Measurements from ENCODE around the gene KMT2C.
"Not testable (repeated sequence)": the region's sequence is repeated elsewhere in the genome, so short reads cannot be mapped to it uniquely, and the experiment has no call there.

Gene KMT2C

DNA sequence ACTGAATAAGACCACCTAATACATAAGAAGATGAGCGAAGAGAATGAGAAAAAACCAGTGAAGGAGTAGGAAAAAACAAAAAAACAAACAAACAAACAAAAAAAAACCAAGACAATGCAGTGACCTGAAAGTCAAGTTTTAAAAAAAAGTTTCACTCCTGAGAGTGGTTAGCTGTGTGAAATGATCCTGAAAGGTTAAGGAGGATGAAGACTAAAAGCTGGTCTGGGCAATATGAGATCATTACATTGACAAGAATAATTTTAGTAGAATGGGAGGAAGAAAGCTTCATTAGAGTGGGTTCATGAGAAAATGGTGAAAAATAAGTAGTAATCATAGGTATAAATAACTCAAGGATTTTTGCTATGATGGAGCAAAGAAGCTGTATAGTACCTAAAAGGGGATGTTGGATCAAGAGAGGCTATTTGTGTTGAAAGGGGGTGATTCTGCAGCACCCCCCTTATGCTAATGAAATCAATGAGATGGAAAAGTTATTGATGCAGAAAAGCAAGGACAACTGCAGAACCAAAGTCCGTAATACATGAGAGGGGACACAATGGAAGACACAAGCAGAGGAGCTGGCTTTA is 80.2 kb downstream of the KMT2C start:
- no peak for DNase-seq (ENCODE audit: low read depth)

DNA sequence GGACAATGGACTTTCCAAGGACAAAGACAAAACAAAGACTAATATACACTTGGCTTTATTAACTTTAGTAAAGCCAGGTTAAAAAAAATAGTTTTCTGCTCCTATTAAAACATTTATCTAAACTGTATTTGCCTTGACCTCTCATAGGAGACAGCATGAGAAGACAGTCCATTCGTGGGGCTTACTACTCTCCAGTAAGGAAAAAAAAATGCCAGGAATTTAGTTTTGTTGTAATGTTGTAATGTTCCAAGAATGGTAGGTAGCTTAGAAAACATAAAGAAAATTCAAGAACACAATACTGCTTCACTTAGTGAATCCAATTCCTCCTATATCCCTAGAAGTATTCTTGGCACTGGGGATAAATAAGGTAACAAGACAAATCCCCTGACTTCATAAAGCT is 81.7 kb downstream of the KMT2C start:
- DNase-seq (ENCODE audit: low read depth), result no peak

DNA sequence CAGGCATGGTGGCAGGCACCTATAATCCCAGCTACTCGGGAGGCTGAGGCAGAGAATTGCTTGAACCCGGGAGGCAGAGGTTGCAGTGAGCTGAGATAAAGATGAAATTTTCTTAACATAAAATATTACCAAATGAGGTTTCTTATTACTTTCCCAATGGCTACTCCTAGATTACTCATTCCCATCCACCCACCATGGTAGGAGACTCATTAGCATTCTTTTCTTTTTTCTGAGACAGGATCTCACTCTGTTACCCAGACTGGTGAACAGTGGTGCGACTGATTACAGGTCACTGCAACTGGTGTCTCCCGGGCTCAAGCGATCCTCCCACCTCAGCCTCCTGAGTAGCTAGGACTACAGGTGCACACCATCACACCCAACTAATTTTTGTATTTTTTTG is 82.5 kb downstream of the KMT2C start:
- DNase-seq (ENCODE audit: low read depth), result not testable (repeated sequence)

DNA sequence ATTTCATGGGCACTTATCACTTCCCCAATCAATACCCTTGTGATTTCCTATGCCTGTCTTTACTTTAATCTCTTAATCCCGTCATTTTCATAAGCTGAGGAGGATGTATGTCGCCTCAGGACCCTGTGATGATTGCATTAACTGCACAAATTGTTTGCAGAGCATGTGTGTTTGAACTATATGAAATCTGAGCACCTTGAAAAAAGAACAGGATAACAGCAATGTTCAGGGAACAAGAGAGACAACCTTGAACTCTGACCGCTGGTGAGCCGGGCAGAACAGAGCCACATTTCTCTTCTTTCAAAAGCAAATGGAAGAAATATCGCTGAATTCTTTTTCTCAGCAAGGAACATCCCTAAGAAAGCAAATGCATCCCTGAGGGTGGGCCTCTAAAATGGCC is 84.1 kb downstream of the KMT2C start:
- DNase-seq (ENCODE audit: low read depth), result not testable (repeated sequence)

DNA sequence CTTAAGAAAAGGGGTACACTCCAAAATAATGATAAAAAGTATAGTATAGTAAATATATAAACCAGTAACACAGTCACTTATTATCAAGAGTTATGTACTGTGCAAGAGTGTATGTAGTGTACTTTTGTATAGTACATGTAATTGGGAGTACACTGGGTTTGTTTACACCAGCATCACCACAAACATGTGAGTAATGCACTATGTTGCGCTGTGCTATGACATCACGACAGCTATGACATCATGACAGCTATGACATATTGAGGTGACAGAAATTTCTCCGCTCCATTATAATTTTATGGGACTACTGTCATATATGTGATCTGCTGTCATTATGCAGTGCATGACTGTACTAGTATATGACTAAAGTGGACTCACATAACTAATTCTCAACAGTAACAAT is 84.6 kb downstream of the KMT2C start:
- no peak for DNase-seq (ENCODE audit: low read depth)

DNA sequence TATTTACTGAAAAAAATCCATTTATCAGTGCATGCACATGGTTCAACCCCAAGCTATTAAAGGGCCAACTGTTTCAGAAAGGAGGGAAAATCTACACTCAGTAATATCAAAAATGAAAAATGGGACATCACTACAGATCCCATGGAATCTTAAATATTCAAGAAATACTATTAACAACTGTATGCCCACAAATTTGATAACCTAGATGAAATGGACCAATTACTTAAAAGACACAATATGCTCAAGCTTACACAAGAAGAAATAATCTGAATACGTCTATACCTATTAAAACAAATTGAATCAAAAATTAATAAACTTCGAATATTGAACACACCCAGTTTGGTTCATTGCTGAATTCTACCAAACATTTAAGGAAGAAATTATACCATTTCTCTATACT is 87.9 kb downstream of the KMT2C start:
- no peak for DNase-seq (ENCODE audit: low read depth)

DNA sequence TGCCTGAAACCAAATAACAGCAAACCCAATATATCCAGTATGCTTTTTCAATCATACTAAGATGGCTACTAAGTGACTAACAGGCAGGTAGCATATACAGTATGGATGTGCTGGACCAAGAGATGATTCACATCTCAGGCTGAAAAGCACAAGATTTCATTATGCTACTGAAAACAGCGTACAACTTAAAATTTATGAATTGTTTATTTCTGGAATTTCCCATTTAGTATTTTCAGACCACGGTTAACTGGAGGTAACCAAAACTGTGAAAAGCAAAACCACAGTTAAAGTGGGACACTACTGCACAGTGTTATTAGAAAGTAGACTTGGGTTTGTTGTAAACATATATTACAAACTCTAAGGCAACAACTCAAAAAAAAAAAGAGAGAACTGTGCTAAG is 91.5 kb downstream of the KMT2C start:
- DNase-seq (ENCODE audit: low read depth), result no peak

DNA sequence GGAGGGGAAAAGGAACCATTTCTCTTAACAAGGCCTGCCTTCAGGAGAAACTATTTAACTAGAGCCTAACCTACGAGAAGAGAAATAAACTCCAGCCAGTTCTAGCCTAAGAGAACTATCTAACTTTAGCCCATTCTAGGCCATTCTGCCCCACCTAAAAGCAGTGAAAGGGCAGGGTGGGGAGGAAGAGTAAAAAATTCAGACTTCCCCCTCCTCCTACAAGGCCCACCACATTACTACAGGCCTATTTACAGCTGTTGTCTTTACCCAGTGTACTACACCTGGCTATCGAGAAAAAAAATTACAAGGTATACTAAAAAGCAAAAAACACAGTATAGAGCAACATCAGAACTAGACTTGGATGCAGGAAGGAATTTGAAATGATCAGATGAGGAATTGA is 93.0 kb downstream of the KMT2C start:
- no peak for DNase-seq (ENCODE audit: low read depth)

DNA sequence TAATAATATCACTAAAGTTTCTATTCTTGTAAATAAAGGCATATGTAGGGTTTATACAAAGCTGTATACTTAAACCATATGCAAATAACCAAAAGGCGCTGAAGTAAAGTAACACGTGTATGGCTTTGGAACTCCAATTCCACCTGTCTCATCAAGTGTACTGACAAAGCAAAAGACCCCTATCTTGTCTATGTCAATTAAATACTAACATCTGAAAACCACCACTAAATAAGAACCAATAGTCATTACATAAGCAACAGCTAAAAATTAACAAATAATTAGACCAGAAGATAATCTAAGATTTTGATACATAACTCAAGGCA is 93.9 kb downstream of the KMT2C start:
- DNase-seq (ENCODE audit: low read depth), result no peak

DNA sequence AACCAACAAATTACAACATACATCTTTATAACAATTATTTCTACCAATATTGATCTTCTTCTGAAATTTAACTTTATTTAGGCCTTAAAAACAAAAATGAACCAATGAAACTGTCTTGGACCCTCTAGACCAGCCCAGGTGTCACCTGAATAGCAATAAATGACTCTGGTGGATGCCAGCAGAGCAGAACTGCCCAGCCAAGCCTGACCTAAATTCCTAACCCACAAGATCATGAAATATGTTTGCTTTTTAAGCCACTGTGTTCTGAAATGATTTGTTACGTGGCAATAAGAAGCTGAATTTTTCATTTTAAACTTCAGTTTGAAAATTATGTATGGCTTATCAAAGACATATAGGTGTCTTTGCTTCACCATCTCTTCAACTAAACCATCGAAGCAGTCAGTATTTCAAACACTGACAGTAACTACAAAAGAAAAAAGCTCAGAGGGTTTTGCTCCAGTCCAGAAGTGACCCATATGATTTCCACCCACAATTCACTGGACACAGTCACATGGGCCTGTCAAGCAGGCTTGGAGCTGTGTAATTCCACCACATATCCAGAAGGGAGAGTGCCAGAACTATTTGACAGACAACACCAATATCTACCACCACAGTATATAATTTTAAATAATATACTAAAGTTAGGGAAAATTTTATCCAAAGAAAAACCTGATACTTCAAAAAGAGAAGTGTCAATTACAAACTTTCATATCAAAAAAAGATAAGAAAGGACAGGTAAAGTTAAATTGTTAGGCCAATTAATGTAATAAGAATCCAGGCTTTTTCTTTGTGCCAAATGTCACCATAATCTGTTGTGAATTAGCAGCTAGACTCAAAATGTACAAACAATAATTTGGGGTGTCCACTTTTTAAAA is 94.5 kb downstream of the KMT2C start:
- peak; percentile 8 for DNase-seq (ENCODE audit: low read depth)

DNA sequence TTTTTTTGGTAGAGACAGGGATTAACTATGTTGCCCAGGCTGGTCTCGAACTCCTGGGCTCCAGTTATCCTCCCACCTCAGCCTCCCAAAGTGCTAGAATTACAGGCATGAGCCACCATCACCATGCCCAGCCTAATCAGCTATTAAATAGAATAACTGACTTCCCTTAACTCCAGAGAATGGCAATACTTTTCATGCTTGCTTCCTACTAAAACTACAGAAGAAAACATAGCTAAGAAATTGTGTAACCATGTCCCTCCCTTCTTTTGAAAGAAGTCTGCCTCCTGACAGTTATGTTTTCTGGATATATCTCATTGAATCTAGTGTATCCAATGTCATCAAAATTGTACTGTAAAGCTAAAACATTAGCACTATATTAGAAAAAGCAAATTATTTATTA is 95.6 kb downstream of the KMT2C start:
- DNase-seq (ENCODE audit: low read depth), result no peak

DNA sequence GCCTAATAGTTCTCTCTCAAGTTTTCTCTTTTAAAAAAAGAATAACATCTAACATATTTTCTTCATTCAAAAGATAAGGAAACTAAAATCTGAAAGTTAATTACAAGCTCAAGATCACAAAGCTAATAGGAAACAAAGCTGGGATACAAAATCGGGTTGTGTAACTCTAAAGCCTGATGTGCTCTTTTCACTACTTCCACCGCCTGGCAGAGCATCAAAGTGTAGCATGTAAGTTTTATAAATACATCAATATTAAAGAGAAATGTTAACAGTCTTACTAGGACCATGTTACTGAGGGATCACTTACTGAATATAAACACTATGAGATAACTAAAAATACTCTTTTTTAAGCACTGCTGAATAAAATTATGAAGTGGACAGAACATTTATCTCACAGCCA is 97.2 kb downstream of the KMT2C start:
- no peak for DNase-seq (ENCODE audit: low read depth)

DNA sequence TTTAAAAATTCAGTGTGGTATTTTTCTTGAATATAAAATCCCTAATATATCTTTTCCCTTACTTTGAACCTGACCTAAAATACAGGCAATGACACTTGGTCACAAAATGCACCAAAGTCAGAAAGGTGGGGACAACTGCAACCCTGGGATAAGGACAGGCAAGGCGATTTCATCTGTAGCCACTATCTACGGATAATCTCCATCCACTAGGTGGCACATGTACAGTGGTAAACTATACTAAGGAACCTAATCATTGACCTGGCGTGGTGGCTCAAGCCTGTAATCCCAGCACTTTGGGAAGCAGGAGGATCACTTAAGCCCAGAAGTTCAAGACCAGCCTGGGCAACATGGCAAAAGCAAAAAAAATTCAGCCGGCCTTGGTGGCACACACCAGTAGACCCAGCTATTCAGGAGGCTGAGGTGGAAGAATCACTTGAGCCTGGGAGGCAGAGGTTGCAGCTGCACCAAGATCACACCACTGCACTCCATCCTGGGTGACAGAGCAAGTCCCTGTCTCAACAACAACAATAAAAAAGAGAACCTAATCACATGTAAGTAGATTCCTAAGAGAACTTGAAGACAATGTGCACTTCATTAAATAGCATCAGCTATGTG is 98.9 kb downstream of the KMT2C start:
- DNase-seq (ENCODE audit: low read depth), result no peak

DNA sequence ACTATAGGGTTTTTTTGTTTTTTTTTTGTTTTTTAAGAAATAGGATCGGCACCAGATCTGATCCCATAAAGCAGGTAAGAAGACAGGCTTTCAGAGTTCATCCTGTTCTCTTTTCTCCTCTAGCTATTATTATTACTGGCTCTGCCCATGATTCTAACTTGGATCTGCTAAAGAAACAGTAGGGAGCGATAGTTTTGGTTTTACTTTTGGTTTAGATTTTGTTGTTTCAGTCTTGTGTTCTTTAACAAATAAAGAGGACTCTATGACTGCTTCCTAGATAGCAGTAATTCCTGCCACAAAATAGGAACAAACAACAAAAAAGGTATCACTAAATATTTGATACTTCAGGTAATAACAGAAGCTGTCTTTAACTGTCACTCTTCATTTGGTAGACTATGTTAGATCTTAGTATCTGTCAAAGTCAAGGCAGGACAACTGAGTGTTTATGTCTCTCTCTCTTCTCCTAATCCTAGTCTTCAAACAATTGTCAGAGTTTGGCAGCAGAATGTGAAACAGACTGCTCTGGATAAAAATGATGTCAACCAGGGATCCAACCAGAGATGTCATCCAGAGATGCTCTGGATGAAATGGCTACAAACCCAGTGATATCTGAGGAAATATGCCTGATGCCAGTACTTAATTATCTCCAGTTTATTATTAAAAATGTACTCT is 99.8 kb downstream of the KMT2C start:
- no peak for DNase-seq (ENCODE audit: low read depth)

DNA sequence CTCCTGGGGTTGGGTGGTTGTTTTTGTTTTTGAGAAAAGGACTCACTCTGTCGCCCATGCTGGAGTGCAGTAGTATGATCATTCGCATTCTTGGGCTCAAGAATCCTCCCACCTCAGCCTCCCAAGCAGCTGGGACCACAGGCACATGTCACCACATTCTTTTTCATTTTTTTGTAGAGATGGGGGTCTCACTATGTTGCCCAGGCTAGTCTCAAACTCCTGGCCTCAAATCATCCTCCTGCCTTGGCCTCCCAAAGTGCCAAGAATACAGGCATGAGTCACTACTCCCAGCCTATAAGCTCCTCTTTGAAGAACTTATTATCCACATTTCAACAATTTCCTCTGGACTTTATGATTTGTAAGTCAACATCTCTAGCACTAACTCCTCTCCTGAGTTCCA is 102.7 kb downstream of the KMT2C start:
- DNase-seq (ENCODE audit: low read depth), result no peak

DNA sequence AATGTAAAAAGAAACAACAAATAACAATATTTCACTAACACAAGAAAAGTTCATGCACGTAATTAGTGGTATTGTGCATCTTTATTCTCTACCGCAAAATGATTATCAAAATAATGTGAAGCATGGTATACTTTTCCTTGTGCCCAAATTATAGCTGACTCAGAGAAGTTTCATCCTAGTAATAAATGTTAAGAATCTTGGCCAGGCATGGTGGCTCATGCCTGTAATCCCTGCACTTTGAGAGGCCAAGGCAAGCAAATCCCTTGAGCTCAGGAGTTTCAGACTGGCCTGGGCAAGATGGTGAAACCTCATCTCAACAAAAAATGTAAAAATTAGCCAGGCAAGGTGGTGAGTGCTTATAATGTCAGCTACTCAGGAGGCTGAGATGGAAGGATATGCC is 105.0 kb downstream of the KMT2C start:
- DNase-seq (ENCODE audit: low read depth), result no peak

DNA sequence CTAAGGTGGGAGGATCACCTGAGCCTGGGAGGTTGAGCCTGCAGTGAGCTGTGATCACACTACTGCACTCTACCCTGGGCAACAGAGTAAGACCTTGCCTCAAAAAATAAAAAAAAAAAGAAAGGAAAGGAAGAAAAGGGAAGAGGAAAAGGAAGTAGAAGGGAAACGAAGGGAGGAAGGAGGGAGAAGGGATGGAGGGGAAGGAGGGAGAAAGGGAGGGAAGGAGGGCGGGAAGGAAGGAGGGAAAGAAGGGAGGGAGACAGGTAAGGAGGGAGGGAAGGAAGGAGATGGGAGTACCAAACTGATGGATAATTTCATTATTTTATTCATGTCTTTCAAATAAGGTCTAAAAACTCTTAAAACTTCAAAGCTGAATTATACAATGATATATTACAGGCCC is 106.3 kb downstream of the KMT2C start:
- DNase-seq (ENCODE audit: low read depth), result no peak

DNA sequence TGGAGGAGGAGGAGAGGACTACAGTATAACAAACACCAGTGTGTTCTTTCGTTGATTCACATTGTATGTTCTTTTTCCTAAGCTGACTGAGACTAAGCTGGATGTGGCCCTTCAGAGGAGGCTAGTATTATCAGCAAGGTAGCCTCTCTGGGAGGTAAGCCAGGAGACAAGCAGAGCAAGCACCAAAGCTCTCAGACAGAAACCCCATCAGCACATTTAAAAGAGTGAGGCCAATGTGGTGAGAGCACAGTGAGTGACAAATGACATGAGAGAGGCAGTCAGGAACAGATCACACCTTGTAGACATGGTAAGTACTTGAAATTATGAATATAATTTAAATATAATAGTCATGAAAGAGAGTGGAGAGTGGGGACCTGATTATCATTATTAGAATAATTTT is 107.6 kb downstream of the KMT2C start:
- no peak for DNase-seq (ENCODE audit: low read depth)

DNA sequence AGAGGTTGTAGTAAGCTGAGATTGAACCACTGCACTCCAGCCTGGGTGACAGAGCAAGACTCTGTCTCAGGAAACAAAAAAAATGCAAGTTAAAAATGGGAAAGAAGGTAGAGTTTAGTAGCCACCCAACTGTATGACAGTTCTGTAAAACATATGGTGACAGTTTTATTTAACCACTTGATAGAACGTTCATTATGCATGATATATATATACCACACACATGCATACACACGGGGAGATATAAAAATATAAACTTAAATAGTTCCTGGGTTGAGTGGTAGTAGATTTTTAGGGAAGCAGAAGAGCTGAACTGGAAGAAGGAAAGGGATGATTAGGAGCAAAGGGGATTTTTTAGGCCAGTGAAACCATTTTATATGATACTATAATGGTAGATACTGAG is 120.0 kb downstream of the KMT2C start:
- no peak for DNase-seq (ENCODE audit: low read depth)

DNA sequence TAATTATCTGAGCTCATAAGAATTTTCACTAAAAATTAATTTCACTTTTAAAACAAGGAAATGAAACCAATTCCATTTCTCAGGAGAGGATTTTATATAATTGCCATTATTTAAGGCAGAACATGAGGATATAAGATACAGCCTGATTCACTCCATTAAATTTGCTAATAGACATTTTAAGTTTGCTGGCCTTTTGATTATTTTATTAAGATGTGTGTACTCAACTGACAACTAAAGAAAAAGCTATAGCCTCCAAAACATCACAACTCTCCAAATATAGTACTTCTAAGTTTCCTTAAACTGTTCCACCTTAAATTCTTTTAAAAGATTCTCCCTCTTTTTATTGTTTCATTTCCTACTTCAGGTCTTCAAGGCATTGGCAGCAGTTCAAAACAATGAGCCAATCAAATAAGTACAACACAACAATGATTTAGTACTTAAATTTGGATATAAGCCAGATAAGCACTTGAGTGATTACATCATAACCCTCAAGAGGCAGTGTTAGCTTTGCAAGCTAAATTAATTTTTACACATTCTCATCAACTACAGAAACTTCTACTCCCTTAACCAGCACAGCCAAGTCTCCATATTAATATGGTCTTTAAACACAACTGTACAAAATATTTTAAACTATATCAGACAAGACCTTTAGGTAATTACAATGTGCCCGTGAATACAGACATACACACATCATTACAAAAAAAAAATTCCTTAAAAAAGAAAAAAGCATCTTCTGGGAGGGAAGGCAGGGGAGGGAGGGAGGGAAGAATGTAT is 121.8 kb downstream of the KMT2C start:
- DNase-seq (ENCODE audit: low read depth), result peak; percentile 19

DNA sequence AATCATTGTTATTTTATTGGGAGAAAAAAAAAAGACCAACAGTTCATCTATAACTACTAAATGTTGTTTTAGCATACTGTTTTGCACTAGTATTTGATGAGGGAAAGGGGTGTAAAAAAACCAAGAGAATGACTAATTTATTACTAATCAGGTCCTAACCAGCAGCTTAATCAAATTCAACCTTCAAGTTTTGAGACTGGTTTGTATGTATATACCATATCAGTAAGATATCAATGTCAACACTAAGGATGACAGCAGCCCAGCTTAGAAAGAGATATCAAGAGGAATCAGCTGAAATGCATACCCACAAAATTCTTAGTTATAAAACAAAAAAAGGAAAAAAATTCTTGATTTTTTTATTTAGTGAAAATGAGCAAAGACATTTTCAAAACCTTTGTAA is 122.6 kb downstream of the KMT2C start:
- no peak for DNase-seq (ENCODE audit: low read depth)

DNA sequence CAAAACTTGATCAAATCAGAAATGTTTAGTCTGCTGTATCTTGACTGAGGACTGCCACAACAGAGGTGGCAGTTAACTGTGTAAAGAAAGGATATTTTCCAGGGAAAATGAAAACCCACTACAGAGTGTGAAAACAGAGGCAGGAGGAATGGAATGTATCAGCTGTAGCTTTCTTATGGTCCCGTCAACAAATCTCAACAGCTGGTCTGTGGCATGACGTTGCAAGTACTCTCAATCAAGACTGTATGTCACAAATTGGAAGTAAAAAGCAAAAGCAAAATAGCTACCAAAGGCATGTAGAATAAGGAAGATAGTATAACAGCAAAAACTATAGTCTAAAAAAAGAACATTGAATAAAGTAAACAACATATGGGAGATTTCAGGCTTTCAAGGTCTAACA is 123.5 kb downstream of the KMT2C start:
- no peak for DNase-seq (ENCODE audit: low read depth)
